GM18858 (cell line): Measurements from ENCODE around the gene FRMD4A.

Experiments
- ATAC-seq: cut with Tn5 transposase; IDR thresholded peaks from one replicate; pipeline ENCODE4 v1.9.1; 2021; ENCODE audit not compliant: unreplicated experiment

The FRMD4A gene

GRCh38 chr10:13892871-13893270, 437.9 kb downstream of the FRMD4A start:
- no peak for ATAC-seq

- no peak for ATAC-seq
Observed at GRCh38 chr10:13892001-13892491, 438.7 kb downstream of the FRMD4A start.

DNA sequence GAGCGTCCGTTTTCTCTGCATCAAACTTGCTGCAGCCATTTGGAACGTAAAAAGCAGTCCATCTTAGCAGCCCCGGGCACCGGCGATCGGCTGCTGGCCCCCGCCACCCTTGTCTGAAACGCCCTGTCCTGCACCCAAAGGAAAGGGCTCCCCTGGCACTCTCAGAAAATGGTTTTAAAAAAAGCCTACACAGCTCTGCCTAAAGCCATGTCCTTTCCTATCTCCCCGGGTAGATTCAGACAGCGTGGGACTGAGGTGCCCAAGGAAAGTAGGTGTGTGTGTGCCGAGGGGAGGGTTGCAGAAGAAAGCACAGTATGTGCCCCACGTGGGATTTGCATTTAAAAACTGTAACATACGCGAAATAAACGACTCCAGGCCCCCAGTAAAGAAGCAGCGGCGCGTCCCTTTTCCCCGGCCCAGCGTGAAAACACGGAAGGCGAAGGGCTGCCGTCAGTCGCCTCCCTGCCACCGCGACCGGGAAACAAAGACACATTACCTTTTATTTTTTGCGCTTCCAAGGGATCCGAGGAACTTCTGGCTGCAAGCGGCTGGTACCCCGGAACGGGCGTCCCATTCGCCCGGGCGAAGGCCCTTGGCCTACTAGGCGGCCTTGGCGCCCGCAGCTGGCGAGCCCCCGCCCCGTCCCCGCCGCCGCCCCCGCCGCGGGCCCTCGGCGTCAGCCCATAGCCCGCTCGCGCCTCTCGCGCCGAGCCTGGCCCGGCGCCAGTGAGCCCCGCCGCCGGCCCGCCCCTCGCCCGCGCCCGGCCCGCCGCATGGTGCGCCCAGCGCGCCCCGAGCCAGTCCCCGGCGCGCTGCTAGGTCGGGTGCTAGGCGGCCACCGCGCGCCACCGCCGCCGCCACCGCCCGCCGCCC, 439.4 kb downstream of the FRMD4A start:
- ATAC-seq = no peak

DNA sequence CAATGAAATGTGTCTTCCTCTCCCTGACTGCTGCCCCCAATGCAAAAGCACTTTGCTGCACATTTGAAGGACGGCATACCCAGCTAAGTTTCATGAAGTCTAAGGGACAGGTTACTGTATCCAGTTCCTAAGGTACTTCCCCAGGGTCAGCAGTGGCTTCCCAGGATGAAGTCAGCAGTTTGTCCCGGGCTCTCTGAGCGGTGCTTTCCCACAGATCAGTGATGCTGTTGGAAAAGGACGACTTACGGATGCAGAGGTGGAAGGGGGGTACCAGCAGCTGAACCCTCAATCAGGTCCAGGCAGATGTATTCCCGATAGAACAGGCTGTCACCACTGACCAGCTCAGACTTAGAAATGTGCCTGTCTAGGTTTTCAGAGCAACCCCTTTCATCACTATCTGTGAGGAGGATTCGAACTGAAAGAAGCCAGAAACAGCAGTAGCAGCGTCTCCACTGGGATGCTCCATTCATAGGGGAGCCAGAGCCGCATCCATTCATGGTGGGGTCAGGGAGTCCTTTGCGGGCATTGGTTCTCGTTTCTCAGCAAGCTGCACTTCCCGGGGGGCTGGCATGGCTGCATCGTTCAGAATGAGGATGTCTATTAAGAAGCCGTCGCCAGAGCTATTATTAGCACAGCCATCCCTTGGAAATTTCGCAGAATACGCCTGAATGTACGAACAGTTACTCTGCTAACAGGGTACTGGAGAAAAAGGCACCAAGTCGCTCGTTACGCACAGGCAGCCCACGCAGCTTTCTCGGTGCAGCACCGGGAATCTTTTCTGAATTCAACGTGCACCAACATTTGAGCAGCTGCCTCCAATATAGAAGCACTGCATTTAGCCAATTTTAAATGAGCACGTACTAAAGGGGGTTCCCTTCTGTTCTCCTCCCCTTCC, 440.2 kb downstream of the FRMD4A start:
- no peak for ATAC-seq

- ATAC-seq = no peak
Observed at GRCh38 chr10:13887761-13888160, 443.0 kb downstream of the FRMD4A start.

- ATAC-seq = no peak
Observed at GRCh38 chr10:13885238-13885990, 445.3 kb downstream of the FRMD4A start.

GRCh38 chr10:13883636-13884444, 446.9 kb downstream of the FRMD4A start:
- ATAC-seq = no peak

- no peak for ATAC-seq
Observed at GRCh38 chr10:13882119-13882711, 448.5 kb downstream of the FRMD4A start.

DNA sequence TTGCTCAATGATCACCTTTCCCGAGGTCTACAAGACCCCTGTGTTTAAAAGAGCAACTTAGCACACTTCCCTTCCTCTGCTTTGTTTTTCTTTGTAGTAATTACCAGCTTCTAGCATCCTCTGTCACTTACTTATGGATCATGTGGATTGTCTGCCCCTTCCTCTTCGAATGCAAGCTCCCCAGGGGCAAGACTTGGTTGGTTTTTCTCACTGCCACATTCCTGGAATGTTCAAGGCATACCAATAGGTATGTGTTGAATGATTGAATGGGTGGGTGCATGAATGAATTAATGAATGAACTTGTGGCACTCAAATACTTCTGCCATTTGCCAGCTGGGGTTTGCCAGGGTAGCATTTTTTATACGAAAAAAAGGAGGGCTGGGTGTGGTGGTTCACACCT, 450.0 kb downstream of the FRMD4A start:
- ATAC-seq = no peak

GRCh38 chr10:13877154-13877909, 453.4 kb downstream of the FRMD4A start:
- no peak for ATAC-seq

DNA sequence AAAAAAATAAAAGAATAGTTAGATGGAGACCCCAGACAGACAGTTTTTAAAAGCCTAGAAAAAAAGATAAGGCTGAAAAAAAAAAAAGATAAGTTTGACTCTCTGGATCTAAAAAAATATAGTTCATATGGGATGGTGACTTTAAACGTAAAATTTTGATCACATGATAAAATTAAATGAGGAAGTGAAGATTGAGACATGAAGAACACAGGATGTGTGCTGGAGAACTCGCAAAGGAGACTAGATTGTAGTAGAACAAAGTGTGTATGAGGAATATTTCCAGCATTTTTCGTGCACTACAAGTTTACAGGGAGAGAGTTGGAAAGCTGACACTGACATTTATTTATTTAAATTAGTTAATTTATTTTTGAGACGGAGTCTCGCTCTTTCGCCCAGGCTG, 457.5 kb downstream of the FRMD4A start:
- ATAC-seq = no peak

GRCh38 chr10:13872411-13872810, 458.3 kb downstream of the FRMD4A start:
- no peak for ATAC-seq

DNA sequence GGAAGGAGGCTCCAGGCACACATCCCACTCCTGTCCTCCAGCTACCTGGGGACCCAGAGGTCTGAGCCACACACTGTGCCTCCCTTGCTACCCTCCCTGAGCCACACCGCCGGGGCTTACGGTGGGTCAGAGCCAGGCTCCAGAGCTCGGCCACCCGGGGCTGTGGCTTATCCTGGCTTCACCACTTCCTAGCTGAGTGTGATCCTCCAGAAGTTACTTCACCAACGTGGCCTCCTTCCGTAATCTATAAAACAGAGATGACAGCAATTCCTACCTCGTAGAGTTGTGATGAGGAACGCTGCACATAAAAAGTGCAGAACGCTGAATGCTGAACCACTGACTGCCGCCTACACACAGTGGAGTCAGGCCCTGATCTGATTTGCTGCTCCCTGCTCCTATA, 458.9 kb downstream of the FRMD4A start:
- ATAC-seq = no peak

- ATAC-seq = no peak
Observed at GRCh38 chr10:13871011-13871410, 459.7 kb downstream of the FRMD4A start.

DNA sequence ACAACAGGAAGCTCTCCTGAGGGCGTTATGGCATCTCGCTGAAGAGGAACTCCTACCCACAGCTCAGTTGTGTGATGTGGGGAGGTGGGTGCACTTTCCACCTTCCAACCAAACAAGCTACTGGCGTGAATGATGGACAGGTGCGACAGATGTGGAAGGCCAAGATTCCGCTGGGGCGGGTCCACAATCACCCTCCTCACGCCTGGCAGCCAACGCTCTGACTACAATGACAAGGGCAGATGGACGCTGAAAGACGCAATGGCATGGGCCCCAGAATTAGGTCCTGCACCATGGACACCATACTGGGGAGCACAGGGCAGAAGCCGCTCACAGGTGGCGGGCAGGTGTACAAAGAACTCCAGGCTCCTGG, 461.4 kb downstream of the FRMD4A start:
- ATAC-seq = no peak

GRCh38 chr10:13868528-13869294, 462.0 kb downstream of the FRMD4A start:
- ATAC-seq = no peak

DNA sequence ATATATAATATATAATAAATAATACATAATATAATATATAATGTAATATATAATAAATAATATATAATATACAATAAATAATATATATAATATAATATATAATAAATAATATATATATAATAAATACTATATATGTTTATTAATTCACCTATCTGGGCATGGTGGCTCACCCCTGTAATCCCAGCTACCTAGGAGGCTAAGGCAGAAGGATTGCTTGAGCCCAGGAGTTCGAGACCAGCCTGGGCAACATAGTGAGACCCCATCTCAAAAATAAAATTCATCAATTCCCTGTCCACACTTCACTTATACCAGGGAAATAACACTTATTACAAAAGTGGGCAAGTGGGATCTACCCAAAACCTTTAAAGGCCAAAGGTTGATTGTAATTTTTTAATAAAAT, 462.9 kb downstream of the FRMD4A start:
- no peak for ATAC-seq

DNA sequence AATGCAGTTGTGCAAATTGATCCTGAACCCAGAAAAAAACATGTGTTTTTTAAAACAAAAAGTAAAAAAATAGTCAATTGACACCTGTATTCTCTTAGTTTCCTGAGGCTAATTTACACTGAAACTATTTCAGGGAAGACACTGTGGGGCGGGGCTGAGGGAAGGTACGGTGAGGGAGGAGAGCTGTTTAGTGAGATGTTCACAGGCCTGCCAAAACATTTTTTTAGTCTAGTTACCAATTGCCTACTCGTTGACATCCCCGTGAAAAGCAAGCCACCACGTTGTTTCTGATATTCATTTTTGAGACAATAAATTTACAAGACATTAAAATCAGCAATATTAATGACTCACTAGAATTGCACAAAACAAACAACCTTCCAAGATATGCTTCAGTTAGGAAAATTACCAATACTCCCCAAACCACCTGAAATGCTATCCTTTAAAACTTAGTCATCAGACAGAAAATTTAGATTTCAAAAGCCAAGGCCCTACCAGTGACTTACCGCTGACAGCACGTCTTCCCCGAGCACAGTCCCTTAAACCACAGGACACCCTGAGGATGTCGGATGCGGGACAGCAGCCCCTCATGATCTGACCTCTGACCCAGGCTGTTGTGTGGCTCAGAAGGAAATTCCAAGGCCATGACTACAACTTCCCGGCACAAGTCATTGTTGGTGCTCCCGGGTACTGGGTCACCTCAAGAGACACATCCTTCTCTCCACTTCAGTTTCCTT, 464.8 kb downstream of the FRMD4A start:
- no peak for ATAC-seq
